Measurements from ENCODE around the gene C2orf72.

- TF ChIP-seq, protein P1, sequence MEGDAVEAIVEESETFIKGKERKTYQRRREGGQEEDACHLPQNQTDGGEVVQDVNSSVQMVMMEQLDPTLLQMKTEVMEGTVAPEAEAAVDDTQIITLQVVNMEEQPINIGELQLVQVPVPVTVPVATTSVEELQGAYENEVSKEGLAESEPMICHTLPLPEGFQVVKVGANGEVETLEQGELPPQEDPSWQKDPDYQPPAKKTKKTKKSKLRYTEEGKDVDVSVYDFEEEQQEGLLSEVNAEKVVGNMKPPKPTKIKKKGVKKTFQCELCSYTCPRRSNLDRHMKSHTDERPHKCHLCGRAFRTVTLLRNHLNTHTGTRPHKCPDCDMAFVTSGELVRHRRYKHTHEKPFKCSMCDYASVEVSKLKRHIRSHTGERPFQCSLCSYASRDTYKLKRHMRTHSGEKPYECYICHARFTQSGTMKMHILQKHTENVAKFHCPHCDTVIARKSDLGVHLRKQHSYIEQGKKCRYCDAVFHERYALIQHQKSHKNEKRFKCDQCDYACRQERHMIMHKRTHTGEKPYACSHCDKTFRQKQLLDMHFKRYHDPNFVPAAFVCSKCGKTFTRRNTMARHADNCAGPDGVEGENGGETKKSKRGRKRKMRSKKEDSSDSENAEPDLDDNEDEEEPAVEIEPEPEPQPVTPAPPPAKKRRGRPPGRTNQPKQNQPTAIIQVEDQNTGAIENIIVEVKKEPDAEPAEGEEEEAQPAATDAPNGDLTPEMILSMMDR (IDR thresholded peaks at IDR 0.05): no peak
- TF ChIP-seq POLR2AphosphoS5 (IDR thresholded peaks at IDR 0.05; ENCODE audit: low read depth, low read length): no peak
- TF ChIP-seq SIN3A (IDR thresholded peaks at IDR 0.05; ENCODE audit: borderline replicate concordance, insufficient read depth, low read depth, low read length): no peak
Observed at GRCh38 chr2:231001921-231002320, 35.4 kb upstream of the C2orf72 start.

Measured in Panc1 (cell line).